DOHH2 (cell line): ENCODE data around the gene SMPD4.
"Not testable (repeated sequence)": the region's sequence is repeated elsewhere in the genome, so short reads cannot be mapped to it uniquely, and the experiment has no call there.

Experiments
- CTCF ChIP-seq: fragments of 200-600 bp; sonication (generic); IDR thresholded peaks from one replicate; pipeline ENCODE4 v1.5.1; 2014; ENCODE audit warnings: antibody characterized with exemption, mild to moderate bottlenecking, low read depth, low read length; ENCODE audit not compliant: poor library complexity, severe bottlenecking
- EZH2phosphoT487 ChIP-seq: fragments of 200-600 bp; sonication (generic); IDR thresholded peaks from 2 replicates; pipeline ENCODE4 v1.6.1; 2017; ENCODE audit warnings: borderline replicate concordance, mild to moderate bottlenecking, antibody characterized with exemption, low read length, moderate library complexity, mixed read lengths

- TF ChIP-seq EZH2phosphoT487, CTCF: not testable (repeated sequence)
Measured at GRCh38 chr2:130162486-130162885, 18.9 kb downstream of the SMPD4 start.
